ENCODE results near the gene ERF.

ERF gene

DNA sequence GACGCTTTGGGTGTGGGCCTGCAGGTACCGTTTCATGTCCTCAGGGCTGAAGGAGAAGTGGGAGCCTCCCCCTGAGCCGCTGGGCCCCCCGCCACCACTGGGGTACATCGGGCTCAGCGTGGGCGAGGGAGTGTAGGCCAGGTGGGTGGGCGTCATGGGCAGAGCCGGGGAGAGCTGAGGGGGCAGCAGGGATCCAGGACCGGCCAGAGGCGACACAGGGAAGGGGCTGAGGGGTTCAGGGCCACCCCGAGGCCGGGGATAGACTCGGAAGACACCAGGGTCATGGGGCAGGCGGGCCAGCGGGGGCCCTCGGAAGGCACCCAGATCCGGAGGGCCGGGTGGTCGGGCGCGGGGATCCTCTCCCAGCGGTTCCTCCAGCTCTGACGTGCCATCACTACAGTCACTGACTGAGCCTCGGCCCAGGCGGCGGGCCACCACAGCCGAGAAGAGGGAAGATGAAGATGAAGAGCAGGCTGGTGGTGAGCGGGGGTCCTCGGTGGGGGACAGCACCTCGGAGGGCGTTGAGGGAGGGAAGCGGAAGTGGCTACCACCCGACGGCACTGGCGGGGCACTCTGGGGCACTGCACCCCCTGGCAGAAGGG is 5.7 kb downstream of the ERF start:
- Histone ChIP-seq H3K9me3 (no peaks in the 10 kb centered on the region), H3K4me3 (ENCODE audit: low read depth in 1 of 2, low read length in 1 of 2) (no peak overlapping the region), H3K27ac (no peak overlapping the region), H3K27me3 (no peaks in the 10 kb centered on the region), H3K4me1 (ENCODE audit: control insufficient read depth in 1 of 2, insufficient read depth in 1 of 2, low read depth in 1 of 2, low read length in 1 of 2) (peaks cover 31 to 41% of the 10 kb centered on the region in 2 experiments), H3K36me3 (peaks cover 22% of the 10 kb centered on the region)
- TF ChIP-seq, protein P1, sequence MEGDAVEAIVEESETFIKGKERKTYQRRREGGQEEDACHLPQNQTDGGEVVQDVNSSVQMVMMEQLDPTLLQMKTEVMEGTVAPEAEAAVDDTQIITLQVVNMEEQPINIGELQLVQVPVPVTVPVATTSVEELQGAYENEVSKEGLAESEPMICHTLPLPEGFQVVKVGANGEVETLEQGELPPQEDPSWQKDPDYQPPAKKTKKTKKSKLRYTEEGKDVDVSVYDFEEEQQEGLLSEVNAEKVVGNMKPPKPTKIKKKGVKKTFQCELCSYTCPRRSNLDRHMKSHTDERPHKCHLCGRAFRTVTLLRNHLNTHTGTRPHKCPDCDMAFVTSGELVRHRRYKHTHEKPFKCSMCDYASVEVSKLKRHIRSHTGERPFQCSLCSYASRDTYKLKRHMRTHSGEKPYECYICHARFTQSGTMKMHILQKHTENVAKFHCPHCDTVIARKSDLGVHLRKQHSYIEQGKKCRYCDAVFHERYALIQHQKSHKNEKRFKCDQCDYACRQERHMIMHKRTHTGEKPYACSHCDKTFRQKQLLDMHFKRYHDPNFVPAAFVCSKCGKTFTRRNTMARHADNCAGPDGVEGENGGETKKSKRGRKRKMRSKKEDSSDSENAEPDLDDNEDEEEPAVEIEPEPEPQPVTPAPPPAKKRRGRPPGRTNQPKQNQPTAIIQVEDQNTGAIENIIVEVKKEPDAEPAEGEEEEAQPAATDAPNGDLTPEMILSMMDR (IDR thresholded peaks at IDR 0.05), result no peak

DNA sequence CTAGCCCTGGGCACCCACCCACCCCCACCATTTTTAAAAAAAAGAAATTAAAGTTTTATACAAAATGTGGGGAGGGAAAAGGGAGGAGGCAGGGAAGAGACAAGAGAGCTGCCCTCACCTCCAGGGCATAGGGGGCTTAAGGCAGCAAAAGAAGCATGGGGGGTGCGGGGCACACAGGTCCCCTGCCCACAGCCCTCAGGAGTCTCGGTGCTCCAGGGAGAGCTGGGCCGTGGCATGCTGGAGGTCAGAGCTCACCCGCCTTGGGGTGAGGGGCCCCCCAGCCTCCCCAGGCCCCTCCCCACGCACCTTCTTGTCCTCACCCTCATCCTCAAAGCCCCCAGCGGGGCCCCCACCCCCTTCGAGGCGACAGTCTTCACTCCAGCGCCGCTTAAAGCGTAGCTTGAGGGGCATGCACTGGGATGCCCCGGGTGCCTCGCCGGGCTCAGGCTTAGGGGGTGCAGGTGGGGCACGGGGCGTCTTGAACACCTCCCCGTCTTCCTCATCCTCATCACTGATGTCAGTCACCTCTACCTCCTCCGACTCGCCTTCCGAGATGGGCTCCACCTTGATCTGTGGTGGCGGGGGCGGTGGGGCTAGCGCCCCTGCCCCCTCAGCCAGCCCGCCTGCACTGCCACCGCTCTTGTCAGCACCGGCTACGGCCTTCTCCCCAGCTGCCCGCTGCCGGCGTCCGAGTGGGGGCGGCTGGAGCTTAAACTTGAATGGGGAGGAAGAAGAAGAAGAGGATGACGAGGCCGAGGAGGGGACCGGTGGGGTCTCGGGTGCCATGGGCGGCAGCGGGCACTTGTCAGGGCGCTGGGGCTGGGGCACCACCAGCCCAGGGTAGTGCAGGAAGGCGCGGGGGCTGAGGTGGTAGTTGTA is 6.4 kb downstream of the ERF start:
- Histone ChIP-seq H3K27me3 (no peaks in the 10 kb centered on the region), H3K9me3 (no peaks in the 10 kb centered on the region), H3K4me3 (ENCODE audit: low read depth in 1 of 2, low read length in 1 of 2) (no peak overlapping the region), H3K36me3 (peaks cover 22% of the 10 kb centered on the region), H3K27ac (no peak overlapping the region), H3K4me1 (ENCODE audit: control insufficient read depth in 1 of 2, insufficient read depth in 1 of 2, low read depth in 1 of 2, low read length in 1 of 2) (peaks cover 38 to 48% of the 10 kb centered on the region in 2 experiments)
- TF ChIP-seq, protein P1 (IDR thresholded peaks at IDR 0.05), result no peak

DNA sequence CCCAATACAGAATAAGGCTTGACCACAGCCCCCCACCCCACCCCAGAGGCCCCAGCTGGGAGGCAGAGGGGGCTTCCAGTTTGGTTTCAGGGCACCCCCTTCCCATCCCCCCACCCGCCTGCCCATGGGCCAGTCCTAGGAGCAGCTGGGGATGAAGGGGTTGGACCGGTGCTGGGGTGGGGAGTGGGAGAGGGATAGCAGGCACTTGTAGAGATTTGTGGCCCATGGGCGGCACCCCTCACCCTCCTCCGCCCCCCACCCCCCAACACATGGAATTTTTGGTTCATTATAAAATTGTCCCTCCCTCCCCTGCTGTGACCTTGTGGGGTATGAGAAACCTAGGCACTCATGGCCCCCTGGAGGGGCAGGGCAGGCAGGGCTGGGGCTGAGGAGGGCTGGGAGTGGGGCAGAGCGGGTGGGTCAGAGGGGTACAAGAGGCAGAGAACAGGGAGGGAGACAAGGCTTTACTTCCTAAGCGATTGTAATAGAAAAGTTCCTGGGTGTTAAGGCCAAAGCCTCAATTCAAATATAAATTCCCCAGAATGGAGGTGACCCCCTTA is 7.2 kb downstream of the ERF start:
- Histone ChIP-seq H3K27me3 (no peaks in the 10 kb centered on the region), H3K9me3 (no peaks in the 10 kb centered on the region), H3K4me1 (ENCODE audit: control insufficient read depth in 1 of 2, insufficient read depth in 1 of 2, low read depth in 1 of 2, low read length in 1 of 2) (peaks cover 37 to 48% of the 10 kb centered on the region in 2 experiments), H3K36me3 (peaks cover 22% of the 10 kb centered on the region), H3K4me3 (ENCODE audit: low read depth in 1 of 2, low read length in 1 of 2) (no peak overlapping the region), H3K27ac (no peak overlapping the region)
- TF ChIP-seq, protein P1 (IDR thresholded peaks at IDR 0.05), result no peak

DNA sequence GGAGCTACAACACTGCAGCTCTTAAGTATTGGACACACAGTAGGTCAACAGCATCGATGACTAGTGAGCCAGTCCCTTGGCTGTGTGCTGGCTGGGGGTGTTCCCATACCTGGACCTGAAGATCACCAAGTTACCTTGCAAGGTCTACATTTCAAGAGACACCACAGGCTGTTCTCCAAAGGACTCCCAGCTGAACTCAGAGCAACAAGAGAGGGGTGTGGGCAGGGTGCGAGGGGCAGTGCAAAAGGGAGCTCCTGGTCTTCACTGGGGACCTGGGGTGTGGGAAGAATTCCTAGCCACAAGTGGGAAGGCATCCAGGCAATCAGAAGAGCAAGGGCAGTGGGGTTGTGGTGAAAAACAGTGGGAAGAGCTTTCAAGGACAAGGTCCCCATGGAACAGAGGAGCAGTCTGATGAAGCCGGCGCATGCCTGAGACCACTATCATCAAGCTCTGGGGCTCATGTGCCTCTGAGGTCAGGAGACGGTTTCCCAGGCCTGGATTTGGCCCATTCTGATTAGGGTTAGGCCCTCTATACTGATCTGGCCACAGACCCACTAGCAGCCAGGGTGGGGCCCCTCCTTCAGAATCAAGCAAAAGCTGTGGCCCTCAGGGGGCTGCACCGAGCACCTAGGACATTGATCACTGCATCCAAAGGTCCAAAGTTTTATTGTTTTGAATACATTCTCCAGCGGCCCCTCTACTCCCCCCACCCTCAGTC is 7.8 kb downstream of the ERF start:
- no peaks in the 10 kb centered on the region for H3K27me3 ChIP-seq
- peaks cover 33 to 42% of the 10 kb centered on the region in 2 experiments for H3K4me1 ChIP-seq (ENCODE audit: control insufficient read depth in 1 of 2, insufficient read depth in 1 of 2, low read depth in 1 of 2, low read length in 1 of 2)
- H3K27ac ChIP-seq, result peak overlapping the region; percentile 36
- H3K36me3 ChIP-seq, result peaks cover 22% of the 10 kb centered on the region
- no peak overlapping the region for H3K4me3 ChIP-seq (ENCODE audit: low read depth in 1 of 2, low read length in 1 of 2)
- no peaks in the 10 kb centered on the region for H3K9me3 ChIP-seq
- TF ChIP-seq, protein P1 (IDR thresholded peaks at IDR 0.05), result no peak

DNA sequence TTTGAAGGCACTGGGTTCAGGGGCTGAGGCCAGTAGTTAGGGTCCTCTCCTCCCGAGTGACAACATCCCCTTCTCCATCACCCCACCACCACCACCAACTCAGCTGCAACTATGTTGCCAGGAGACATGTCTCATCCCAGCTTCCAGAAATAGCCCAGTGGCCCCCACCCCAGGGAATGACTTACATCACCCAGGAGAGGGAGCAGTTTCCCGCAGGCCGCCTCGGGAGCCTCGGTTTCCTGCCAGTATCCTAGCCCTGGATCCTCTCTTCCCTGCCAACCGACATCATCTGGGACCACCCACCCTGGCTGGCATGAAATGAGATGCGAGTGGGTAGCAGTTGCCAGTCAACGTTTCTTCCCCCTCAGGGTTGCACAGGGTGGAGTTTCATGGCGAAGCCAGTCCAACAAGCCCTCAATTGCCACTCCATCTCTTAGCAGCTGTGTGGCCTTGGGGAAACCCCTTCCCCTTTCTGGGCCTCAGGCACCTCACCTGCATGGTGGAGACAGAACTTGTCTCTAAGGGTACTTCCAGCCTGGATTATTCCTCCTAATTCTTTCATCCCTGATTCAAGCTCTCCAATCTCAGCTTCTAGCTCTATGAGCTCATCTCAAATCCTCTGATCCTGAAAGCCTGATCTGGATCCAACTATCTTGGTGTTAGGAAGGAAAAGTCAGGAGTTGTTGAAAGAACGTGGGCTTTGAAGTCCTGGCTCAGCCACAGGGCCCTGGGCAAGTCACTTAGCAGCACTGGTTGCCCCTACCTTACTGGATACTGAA is 8.6 kb downstream of the ERF start:
- TF ChIP-seq, protein P1 (IDR thresholded peaks at IDR 0.05), result no peak
- Histone ChIP-seq H3K36me3 (peaks cover 22% of the 10 kb centered on the region), H3K27me3 (no peaks in the 10 kb centered on the region), H3K4me3 (ENCODE audit: low read depth in 1 of 2, low read length in 1 of 2) (no peak overlapping the region), H3K9me3 (no peaks in the 10 kb centered on the region), H3K4me1 (ENCODE audit: control insufficient read depth in 1 of 2, insufficient read depth in 1 of 2, low read depth in 1 of 2, low read length in 1 of 2) (peaks cover 34 to 42% of the 10 kb centered on the region in 2 experiments), H3K27ac (peak overlapping the region; percentile 36)

Measured in neutrophil (primary cell).